ENCODE measurements around the gene PDZD2.

Gene PDZD2

GRCh38 chr5:31741496-31741895, 102.6 kb downstream of the PDZD2 start:
- TF ChIP-seq, protein P1, sequence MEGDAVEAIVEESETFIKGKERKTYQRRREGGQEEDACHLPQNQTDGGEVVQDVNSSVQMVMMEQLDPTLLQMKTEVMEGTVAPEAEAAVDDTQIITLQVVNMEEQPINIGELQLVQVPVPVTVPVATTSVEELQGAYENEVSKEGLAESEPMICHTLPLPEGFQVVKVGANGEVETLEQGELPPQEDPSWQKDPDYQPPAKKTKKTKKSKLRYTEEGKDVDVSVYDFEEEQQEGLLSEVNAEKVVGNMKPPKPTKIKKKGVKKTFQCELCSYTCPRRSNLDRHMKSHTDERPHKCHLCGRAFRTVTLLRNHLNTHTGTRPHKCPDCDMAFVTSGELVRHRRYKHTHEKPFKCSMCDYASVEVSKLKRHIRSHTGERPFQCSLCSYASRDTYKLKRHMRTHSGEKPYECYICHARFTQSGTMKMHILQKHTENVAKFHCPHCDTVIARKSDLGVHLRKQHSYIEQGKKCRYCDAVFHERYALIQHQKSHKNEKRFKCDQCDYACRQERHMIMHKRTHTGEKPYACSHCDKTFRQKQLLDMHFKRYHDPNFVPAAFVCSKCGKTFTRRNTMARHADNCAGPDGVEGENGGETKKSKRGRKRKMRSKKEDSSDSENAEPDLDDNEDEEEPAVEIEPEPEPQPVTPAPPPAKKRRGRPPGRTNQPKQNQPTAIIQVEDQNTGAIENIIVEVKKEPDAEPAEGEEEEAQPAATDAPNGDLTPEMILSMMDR (IDR thresholded peaks at IDR 0.05; ENCODE audit: extremely low read depth, insufficient read depth, missing control alignments) = no peak
- no peak for DNase-seq (ENCODE audit: low spot score)
- in situ Hi-C loops (cut with MboI; ENCODE audit: low pct_unique_long_range_greater_than_20kb, low sequenced_read_pairs, unreplicated experiment) = no loop called here

- no peak for DNase-seq (ENCODE audit: low spot score)
- in situ Hi-C loops (cut with MboI; ENCODE audit: low pct_unique_long_range_greater_than_20kb, low sequenced_read_pairs, unreplicated experiment) = no loop called here
- TF ChIP-seq, protein P1 (IDR thresholded peaks at IDR 0.05; ENCODE audit: extremely low read depth, insufficient read depth, missing control alignments) = no peak
Measured at GRCh38 chr5:31743678-31744077, 104.7 kb downstream of the PDZD2 start.

DNA sequence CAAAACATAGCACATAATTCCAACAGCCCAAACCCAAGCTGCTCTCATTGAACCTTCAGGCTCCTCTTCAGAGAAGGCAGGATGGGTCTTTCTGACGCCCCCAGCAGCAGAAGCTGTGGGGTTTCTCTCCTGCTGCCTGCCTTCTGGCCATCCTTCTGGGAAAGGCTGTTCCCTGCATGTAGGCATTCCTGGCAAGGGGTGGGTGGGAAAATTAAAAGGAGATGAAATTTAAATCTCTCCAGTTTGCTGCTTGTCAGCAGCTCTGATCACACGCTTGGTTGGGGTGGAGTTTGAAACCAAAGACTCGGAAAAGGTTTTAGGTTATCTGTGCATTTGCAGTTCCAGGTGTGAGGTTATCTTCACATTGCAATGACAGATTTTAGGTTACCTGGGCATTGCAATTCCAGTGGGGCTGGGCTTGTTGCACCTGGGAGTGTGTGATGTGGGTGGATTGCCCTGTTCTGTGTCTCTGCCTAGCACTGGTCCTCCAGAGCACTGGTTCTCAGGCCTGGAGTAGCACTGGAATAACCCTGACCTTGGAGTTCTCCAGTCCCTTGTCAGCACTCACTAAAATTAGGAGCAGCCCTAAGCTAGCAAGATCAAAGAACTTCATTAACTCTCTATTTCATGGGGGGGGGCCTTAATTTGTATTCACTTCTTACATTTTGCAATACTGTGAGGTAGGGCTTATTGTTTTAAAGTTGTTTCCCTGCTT, 109.7 kb downstream of the PDZD2 start:
- DNase-seq (ENCODE audit: low spot score) = no peak
- TF ChIP-seq, protein P1 (IDR thresholded peaks at IDR 0.05; ENCODE audit: extremely low read depth, insufficient read depth, missing control alignments) = no peak
- in situ Hi-C loops (cut with MboI; ENCODE audit: low pct_unique_long_range_greater_than_20kb, low sequenced_read_pairs, unreplicated experiment) = no loop called here

GRCh38 chr5:31750215-31750614, 111.3 kb downstream of the PDZD2 start:
- in situ Hi-C loops (cut with MboI; ENCODE audit: low pct_unique_long_range_greater_than_20kb, low sequenced_read_pairs, unreplicated experiment) = no loop called here
- TF ChIP-seq, protein P1 (IDR thresholded peaks at IDR 0.05; ENCODE audit: extremely low read depth, insufficient read depth, missing control alignments) = no peak
- no peak for DNase-seq (ENCODE audit: low spot score)

DNA sequence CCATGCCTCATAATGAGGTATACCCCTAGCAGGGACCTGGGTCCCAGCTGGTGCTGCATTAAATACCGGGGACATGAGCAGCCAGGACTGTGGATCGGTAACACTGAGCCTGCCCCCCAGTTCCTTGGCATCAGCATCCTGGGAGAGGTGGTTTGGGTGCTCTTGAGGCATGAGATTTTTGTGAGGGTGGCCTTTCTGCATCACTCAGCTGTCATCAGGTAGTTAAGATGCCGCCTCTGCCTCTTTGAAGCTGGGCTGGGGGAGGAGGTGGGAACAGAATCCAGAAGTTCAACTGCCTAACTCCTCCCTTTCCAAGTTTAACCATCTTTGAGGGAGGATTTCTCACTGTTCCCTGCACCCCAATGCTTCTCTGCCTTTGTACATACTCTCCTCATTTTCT, 112.7 kb downstream of the PDZD2 start:
- DNase-seq (ENCODE audit: low spot score) = no peak
- in situ Hi-C loops (cut with MboI; ENCODE audit: low pct_unique_long_range_greater_than_20kb, low sequenced_read_pairs, unreplicated experiment) = no loop called here
- TF ChIP-seq, protein P1 (IDR thresholded peaks at IDR 0.05; ENCODE audit: extremely low read depth, insufficient read depth, missing control alignments) = no peak

DNA sequence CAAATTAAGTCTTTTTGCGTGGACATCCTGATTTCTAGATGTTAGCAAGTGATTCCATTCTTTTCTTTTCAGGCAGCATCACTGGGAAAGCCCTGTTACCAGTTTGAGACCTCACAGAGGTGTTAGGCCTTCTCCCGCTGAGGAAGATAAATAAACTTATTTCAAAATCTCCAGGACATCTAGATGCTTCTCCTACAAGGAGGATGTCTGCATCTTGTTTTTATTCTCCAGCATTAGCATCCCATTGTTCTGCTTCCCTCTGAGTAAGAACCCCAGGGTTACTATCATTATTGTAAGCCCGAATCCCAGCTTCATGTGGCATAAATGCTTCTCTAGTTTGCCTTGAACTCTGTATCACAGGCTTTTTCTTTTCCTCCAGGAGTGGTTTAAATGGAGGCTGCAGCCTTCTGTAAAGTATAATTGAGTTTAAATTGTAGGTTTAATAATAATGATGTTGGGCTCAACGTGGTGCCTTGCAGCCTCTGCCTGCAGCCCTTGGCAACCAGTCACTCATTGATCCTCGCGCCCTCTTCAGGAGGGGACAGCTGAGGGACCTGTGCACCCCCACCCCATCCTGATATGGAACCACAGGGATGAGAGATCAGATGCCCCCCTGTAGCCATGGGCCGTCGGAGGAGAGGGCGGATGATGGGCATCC, 114.9 kb downstream of the PDZD2 start:
- no peak for DNase-seq (ENCODE audit: low spot score)
- in situ Hi-C loops (cut with MboI; ENCODE audit: low pct_unique_long_range_greater_than_20kb, low sequenced_read_pairs, unreplicated experiment) = no loop called here
- TF ChIP-seq, protein P1 (IDR thresholded peaks at IDR 0.05; ENCODE audit: extremely low read depth, insufficient read depth, missing control alignments) = no peak

Data from GM13977 (cell line).